DLD1 (cell line): ENCODE measurements around the gene TNFSF10.

ENCODE experiments used
- in situ Hi-C: cut with HindIII; loops from 2 replicates; pipeline ENCODE4 v1.10.0; 2017; ENCODE audit warnings: low sequenced_read_pairs

The TNFSF10 gene

GRCh38 chr3:172461530-172462138, 61.6 kb downstream of the TNFSF10 start:
- in situ Hi-C loops = no loop called here

- in situ Hi-C loops = no loop called here
Observed at GRCh38 chr3:172456404-172456803, 66.8 kb downstream of the TNFSF10 start.
